Heart left ventricle (tissue), 16 donors: Measurements from ENCODE around the gene NTM. TPM values are rescaled to one million over a fixed set of nuclear protein-coding genes. Genes with fewer than 3 reads are reported as not detected.
A peak's percentile ranks its signal among the peaks of the same experiment; 100 is the strongest.

Experiments
- ATAC-seq, 4 donors: fragments of 200-7000 bp; cut with Tn5 transposase; one replicate each; pipeline ENCODE4 v1.9.1; 2020 to 2022; ENCODE audit warnings: moderate library complexity in 4 of 4, mild to moderate bottlenecking in 3 of 4, moderate number of reproducible peaks in 1 of 4
- DNase-seq, 5 donors: peaks; one replicate each; pipeline ENCODE4 v3.0.0-alpha.2; 2020
- H3K27ac ChIP-seq, 12 donors: fragments of 200-600 bp; sonication (generic) in 4 of 12; one replicate each; pipeline versions ENCODE4 v1.5.0 to v1.8.0; 2016 to 2022; ENCODE audit warnings: mild to moderate bottlenecking in 2 of 12
- H3K27me3 ChIP-seq, 9 donors: fragments of 200-600 bp; sonication (generic) in 2 of 9; one replicate each; pipeline versions ENCODE4 v1.5.1 to v1.8.0; 2016 to 2022; ENCODE audit warnings: mild to moderate bottlenecking in 3 of 9
- H3K36me3 ChIP-seq, 9 donors: fragments of 200-600 bp; sonication (generic) in 2 of 9; one replicate each; pipeline versions ENCODE4 v1.5.0 to v1.8.0; 2018 to 2022; ENCODE audit warnings: mild to moderate bottlenecking in 2 of 9
- H3K4me1 ChIP-seq, 12 donors: fragments of 200-600 bp; sonication (generic) in 4 of 12; one replicate each; pipeline versions ENCODE4 v1.5.0 to v1.8.0; 2016 to 2022; ENCODE audit warnings: mild to moderate bottlenecking in 3 of 12
- H3K4me3 ChIP-seq, 12 donors: fragments of 200-600 bp; sonication (generic) in 4 of 12; one replicate each; pipeline versions ENCODE4 v1.5.0 to v1.8.0; 2017 to 2022; ENCODE audit warnings: mild to moderate bottlenecking in 9 of 12, moderate library complexity in 4 of 12
- H3K9me3 ChIP-seq, 12 donors: fragments of 200-600 bp; sonication (generic) in 4 of 12; one replicate each; pipeline versions ENCODE4 v1.5.0 to v1.8.0; 2016 to 2022; ENCODE audit warnings: mild to moderate bottlenecking in 1 of 12
- POLR2A ChIP-seq, 2 donors: fragments of 450-650 bp; IDR thresholded peaks; one replicate each; pipeline ENCODE4 v1.6.1; 2017; ENCODE audit warnings: antibody characterized with exemption in 2 of 2, mild to moderate bottlenecking in 2 of 2, moderate library complexity in 2 of 2
- WGBS, 4 donors: extraction: QIAGEN DNeasy Blood & Tissue Kit in 2 of 4; methylation state at CpG; one replicate each; pipeline versions ENCODE4 v1.1.5 to v1.1.7; 2013 to 2018; 5-methylcytosine and 5-hydroxymethylcytosine counted together
- intact Hi-C, 10 donors: fragments of 100-400 bp; cut with DNase I; formaldehyde crosslinking; loops; one replicate each; pipeline versions ENCODE4 v1.11.1 to v1.14.2; 2022
- polyA plus RNA-seq, 2 donors: library from polyadenylated mRNA; stranded (reverse); fragments of 200-250 nt; gene quantifications; one replicate each; pipeline ENCODE4 v1.2.3, GENCODE V29; 2013
- total RNA-seq, 9 donors: library from RNA; depleted of rRNA in 2 of 9; stranded (reverse); fragments of >200 nt in 2 of 9; fragmentation: NEBNext Ultra II Directional in 3 of 9; extraction: Animal tissue kit (Norgen Biotek cat#: 25700) in 3 of 9; gene quantifications; one replicate each; pipeline versions ENCODE4 v1.1.0 to v1.2.4, GENCODE V29; 2016 to 2023
- TF ChIP-seq, protein P1 (sequence below), 12 donors: fragments of 200-600 bp; sonication (generic) in 4 of 12; IDR thresholded peaks; one replicate each; pipeline versions ENCODE4 v1.5.0 to v1.8.0; 2018 to 2022; ENCODE audit warnings: antibody characterized with exemption in 12 of 12, mild to moderate bottlenecking in 5 of 12
- donor health status: ischemic (EF 13 %, LVEDD 7.1; RV severe dilation, severe dysfunction).
- donor health status: healthy with polysubstance abuse.
- donor health status: DM: no; HTN: yes; CAD: no.
- donor health status: DM: no; HTN: no; CAD: no.
- donor health status: ischemic (EF 25% LVEDD 6.9; RV normal size, moderate dysfunction).
- donor health status: ischemic (EF 25% LVEDD 5.7; RV mildly dilated, moderate dysfunction).
- donor health status: healthy.
- donor health status: DM: yes; HTN: yes; CAD: no.
- donor health status: ischemic (EF 35%, LVEDD 5.7; RV mildly dilated, moderate dysfunction).
- donor health status: nonischemic (EF 11% LVEDD 7.7; RV severe dilation, severe dysfunction).
- donor health status: DM: yes; HTN: yes; CAD: no.
- donor health status: PGD.
- donor health status: ischemic (EF 29% LVEDD 5.4; RV normal size, mild dysfunction).
- donor health status: nonischemic (EF 23%, LVEDD 6.1; RV moderate dilation, normal function).

NTM gene
- total and polyA plus RNA-seq, 11 donors = 0.40 to 7.7 (median 1.5) TPM

DNA sequence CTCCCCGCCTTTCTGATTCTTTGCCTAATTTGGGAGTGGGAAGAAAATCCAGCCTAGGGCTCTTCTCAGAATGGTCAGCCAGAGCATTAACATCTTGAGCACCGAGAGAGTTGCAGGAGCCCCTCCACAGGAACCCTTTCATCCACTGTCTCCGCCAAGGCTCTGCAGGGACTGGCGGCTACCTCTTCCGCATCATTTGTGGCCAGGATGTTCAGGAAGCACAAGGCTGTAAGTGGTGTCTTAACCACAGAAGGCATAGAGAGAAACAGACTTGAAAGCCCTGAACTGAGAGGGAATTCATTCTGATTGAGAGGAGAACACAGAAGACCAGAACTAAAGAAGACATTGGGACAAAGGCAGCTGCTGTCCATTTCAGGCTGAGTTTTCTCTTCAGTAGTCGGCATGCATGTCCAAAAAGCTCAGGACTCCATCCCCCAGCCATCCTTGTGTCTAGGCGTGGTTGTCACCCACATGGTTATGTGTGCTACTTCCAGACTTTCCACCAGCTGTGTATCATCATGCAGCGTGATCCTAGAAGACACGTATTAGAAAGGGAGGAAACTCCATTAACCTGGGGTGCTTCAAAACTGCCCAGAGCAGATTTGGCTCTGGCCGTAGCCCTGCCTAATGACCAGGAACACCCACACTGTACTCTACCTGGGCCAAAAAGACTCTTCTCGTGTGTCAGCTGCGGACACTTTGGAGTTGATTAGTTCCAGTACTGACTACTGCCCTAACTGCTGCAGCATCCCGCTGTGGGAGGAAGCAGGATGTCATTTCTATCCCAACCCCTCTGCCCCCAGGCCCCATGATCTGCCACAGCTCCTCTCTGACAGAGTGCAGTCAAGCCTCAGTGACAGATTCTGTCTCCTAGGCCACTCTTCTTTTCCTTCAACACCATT lies 725.1 kb downstream of the NTM start:
- ATAC-seq = peak in 1 of 4 donors; percentile 36

DNA sequence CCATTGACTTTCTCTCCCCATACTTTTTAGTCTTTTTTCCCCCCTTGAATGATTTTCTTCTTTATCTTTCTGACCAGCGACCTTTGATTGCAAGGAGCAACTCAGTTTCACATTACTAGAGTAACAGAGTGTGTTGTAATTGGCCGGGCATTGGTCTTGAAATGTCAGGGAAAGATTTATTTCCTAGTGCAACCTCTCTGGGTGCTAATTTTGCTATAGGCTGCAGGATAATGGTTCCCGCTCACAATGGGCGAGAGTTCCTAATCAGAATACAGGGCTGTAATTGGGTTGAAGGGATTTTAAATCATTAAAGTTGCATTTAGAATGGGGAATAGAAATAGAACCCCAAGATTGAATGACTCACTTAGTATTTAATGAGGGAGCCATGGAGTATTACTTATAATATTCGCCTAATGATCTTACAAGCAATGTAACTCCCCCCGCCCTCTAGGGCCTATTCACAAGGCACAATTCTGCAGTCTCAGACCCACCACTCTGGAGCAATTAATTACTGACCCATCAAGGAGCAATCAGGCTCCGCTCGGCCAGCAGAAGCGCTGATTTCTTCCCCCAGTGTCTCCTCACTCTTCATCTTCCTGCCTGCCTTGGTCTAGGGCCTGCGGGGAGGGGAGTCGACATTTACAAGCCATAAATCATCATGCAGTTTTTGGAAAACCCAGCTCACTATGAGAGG lies 725.9 kb downstream of the NTM start:
- H3K27me3 ChIP-seq = no peaks in the 10 kb centered on the region
- no peaks in the 10 kb centered on the region for H3K9me3 ChIP-seq
- intact Hi-C loops = no loop called here
- DNase-seq = no peak
- no peak for ATAC-seq
- H3K4me1 ChIP-seq = no peaks in the 10 kb centered on the region
- no peak overlapping the region for H3K27ac ChIP-seq
- TF ChIP-seq POLR2A (IDR thresholded peaks at IDR 0.05) = no peak
- no peaks in the 10 kb centered on the region for H3K36me3 ChIP-seq
- WGBS, 4 donors = 74 to 86% (median 83%) methylated on average over 11 of the region's 11 CpGs
- H3K4me3 ChIP-seq = no peak overlapping the region

More for the DNA sequence above, 725.1 kb downstream of the NTM start:
- intact Hi-C loops = no loop called here
- no peaks in the 10 kb centered on the region for H3K36me3 ChIP-seq
- no peak for DNase-seq
- no peak overlapping the region for H3K27ac ChIP-seq
- H3K9me3 ChIP-seq = no peaks in the 10 kb centered on the region
- no peak overlapping the region for H3K4me3 ChIP-seq
- H3K4me1 ChIP-seq = no peaks in the 10 kb centered on the region
- WGBS, 4 donors = 62 to 81% (median 68%) methylated on average over 12 to 13 of the region's 13 CpGs
- H3K27me3 ChIP-seq = no peaks in the 10 kb centered on the region
- TF ChIP-seq, protein P1, sequence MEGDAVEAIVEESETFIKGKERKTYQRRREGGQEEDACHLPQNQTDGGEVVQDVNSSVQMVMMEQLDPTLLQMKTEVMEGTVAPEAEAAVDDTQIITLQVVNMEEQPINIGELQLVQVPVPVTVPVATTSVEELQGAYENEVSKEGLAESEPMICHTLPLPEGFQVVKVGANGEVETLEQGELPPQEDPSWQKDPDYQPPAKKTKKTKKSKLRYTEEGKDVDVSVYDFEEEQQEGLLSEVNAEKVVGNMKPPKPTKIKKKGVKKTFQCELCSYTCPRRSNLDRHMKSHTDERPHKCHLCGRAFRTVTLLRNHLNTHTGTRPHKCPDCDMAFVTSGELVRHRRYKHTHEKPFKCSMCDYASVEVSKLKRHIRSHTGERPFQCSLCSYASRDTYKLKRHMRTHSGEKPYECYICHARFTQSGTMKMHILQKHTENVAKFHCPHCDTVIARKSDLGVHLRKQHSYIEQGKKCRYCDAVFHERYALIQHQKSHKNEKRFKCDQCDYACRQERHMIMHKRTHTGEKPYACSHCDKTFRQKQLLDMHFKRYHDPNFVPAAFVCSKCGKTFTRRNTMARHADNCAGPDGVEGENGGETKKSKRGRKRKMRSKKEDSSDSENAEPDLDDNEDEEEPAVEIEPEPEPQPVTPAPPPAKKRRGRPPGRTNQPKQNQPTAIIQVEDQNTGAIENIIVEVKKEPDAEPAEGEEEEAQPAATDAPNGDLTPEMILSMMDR (IDR thresholded peaks at IDR 0.05) = no peak
- TF ChIP-seq POLR2A (IDR thresholded peaks at IDR 0.05) = no peak

DNA sequence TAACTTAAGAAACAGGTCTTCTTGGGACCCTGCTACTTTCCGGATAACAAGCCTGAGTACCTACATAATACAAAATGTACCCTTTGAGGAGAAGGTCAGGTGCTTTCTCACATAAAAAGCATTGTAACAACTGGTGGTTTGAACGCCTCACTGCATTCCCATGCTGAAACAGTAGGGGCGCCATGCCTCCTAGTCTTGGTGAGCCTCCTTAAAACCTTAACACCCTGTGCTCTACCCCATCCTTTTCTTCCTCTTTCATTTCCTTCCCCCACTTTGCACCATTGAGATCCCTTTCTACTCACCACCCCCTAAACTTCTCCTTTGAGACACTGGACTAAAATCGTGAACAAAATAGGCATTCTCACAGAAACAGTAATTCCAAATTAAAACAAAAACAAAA lies 729.3 kb downstream of the NTM start:
- 41 to 63% (median 59%) methylated on average over 4 of the region's 4 CpGs for WGBS, 4 donors
- no peaks in the 10 kb centered on the region for H3K9me3 ChIP-seq
- H3K27me3 ChIP-seq = no peaks in the 10 kb centered on the region
- TF ChIP-seq, protein P1 (IDR thresholded peaks at IDR 0.05) = peak in 10 of 12 donors; percentile 12 to 39 (median 29)
- no peak for TF ChIP-seq POLR2A (IDR thresholded peaks at IDR 0.05)
- H3K27ac ChIP-seq = no peak overlapping the region
- intact Hi-C loops = no loop called here
- DNase-seq = no peak
- H3K4me1 ChIP-seq = no peaks in the 10 kb centered on the region
- no peak overlapping the region for H3K4me3 ChIP-seq
- peak in 1 of 4 donors; percentile 45 for ATAC-seq
- H3K36me3 ChIP-seq = no peaks in the 10 kb centered on the region

DNA sequence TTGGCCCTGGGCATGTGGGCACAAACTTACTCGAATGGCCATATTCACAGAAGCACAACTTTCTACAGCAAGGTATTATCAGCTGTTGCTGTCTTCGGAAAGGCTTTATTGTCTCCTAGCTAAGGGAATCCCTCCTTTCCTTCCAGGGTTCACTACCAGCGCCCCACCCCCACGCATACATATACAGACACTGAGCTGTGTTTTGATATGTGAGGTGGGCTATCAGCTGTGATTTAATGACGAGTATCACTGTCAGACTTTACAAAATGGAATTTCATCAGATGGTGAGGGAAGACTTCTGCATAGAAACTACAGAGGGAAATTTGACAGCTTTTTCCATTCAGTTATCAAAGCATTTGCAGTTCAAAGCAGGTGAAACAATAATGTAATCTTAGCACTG lies 730.2 kb downstream of the NTM start:
- DNase-seq = no peak
- intact Hi-C loops = no loop called here
- Histone ChIP-seq H3K4me3 (no peak overlapping the region), H3K27ac (no peak overlapping the region), H3K36me3 (no peaks in the 10 kb centered on the region), H3K4me1 (no peaks in the 10 kb centered on the region), H3K27me3 (no peaks in the 10 kb centered on the region), H3K9me3 (no peaks in the 10 kb centered on the region)
- WGBS, 4 donors = 69 to 82% (median 78%) methylated on average over 5 of the region's 5 CpGs
- no peak for ATAC-seq
- no peak for TF ChIP-seq POLR2A (IDR thresholded peaks at IDR 0.05)
- TF ChIP-seq, protein P1 (IDR thresholded peaks at IDR 0.05) = no peak
